Left colon (tissue), 2 donors: ENCODE data around the gene MCTP2. TPM values are rescaled to one million over a fixed set of nuclear protein-coding genes. Genes with fewer than 3 reads are reported as not detected.

Experiments used
- ATAC-seq: fragments of 200-7000 bp; cut with Tn5 transposase; one replicate; pipeline ENCODE4 v1.9.1; 2020; ENCODE audit warnings: mild to moderate bottlenecking, moderate library complexity
- DNase-seq, 2 donors: peaks; one replicate each; pipeline ENCODE4 v3.0.0-alpha.2; 2020
- intact Hi-C, 2 donors: fragments of 100-400 bp; cut with DNase I in 1 of 2; cut with micrococcal nuclease in 1 of 2; formaldehyde crosslinking; loops; one replicate each; pipeline versions ENCODE4 v1.11.2 to v1.14.0; 2022; cut with DNase I, micrococcal nuclease
- total RNA-seq, 2 donors: library from RNA; stranded (reverse); fragmentation: NEBNext Ultra II Directional; extraction: Animal tissue kit (Norgen Biotek cat#: 25700); gene quantifications; one replicate each; pipeline ENCODE4 v1.2.1, GENCODE V29; 2021
- donor health status: DM: no; HTN: no; CAD: no.
- donor health status: DM: yes; HTN: yes; CAD: no.

MCTP2 gene
- total RNA-seq, 2 donors from 2014 or later: 64.8 to 103 TPM

DNA sequence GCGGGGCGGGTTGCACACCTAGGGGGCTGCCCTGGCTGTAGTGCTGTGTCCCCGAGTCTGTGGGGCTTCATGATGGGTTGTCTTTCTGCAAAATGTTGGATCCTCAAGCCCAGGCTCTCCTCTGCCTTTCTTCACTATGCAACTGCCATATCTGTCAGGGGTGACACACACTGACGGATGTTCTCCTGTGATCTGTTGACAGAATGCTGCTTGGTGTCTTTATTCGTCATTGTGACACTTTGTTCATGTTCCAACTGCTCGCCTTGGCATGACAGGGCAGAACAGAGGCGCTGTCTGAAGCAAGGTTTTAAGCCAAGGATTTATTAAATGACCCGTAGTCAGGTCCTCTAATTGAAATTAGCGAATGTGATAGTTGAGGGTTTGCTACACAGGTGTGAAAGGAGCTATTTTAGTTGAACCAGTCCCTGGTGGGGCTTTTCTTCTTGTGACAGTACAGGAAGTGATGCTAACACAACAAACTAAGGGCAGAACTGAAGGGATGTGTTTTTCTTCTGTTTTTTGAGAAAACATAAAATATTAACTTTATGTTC is 173.4 kb downstream of the MCTP2 start:
- DNase-seq (no peak), ATAC-seq (no peak)
- intact Hi-C loops: no loop called here

DNA sequence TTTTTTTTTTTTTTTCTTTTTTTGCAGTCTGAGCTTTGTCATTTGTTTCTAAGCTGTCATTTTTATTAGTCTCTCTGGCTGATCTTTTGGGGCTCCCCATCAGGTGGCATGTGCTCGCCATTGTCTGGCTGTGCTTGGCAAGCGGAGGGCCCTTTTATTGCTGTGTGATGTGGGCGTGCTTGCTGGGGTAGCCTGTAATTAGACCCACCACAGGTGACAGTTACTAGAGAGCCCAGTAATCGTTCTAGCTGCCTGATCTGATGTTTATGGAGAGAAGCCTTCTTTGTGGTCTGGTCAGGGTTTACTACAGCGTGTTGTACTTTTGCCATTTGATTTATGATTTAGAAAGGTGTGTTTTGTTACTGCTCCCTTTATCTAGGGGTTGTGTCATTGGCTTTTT is 179.9 kb downstream of the MCTP2 start:
- ATAC-seq: peak; percentile 21
- intact Hi-C loops: no loop called here

DNA sequence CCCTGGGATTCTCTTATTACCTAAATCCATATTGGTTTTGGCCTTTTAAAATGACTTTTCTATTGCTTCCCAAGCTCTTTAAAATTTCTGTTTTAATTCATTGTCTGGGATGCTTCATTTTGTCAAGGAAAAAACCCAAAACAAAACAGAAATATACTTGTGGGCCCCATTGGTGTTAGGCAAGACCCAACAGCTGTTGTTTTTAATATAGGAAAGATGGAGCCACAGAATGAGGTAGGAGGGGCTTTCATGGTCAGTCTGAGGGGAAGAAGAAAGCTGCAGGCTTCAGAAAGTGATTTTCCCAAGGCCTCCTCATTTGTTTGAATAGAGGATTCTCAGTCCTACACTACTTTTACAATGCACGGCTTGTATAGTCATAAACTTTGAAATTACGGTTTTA is 180.5 kb downstream of the MCTP2 start:
- intact Hi-C loops: no loop called here
- DNase-seq (no peak), ATAC-seq (peak; percentile 48)

More for the DNA sequence above, 179.9 kb downstream of the MCTP2 start:
- DNase-seq: no peak

DNA sequence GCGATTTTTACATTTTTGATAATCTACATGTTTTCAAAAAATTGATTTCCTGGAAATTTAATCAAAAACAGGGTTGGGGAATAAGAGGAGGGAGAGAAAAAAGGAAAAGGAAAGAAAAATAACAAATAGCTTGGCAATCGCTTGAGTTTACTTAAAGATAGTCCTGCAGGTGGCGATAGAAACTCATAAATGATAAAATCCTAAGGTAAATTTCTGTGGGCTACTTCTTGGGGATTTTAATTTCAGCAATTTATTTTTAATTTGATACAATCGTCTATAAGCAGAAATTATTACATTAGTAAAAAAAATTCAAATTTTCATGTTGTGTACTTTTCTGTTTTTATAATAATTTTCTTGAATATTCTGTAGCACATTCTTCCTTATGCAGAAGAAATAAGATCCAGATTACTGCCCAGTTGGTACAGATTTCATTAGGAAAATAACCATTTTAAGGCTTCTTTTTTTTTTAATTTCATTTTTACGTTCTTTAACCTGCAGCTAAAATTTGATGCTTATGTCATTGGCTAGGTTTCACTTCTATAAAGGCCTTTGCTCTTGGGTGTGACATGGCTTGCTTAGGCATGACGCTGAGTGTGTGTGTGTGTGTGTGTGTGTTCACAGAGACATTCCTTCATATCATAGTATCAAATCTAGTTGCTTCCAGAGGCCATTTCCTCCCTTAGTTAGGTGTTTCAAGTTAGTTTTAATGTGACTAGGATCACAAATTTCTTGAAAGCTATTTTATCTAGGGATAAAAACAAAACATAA is 181.8 kb downstream of the MCTP2 start:
- ATAC-seq (peak; percentile 93), DNase-seq (peak; percentile 62 to 64)
- intact Hi-C loops: no loop called here

DNA sequence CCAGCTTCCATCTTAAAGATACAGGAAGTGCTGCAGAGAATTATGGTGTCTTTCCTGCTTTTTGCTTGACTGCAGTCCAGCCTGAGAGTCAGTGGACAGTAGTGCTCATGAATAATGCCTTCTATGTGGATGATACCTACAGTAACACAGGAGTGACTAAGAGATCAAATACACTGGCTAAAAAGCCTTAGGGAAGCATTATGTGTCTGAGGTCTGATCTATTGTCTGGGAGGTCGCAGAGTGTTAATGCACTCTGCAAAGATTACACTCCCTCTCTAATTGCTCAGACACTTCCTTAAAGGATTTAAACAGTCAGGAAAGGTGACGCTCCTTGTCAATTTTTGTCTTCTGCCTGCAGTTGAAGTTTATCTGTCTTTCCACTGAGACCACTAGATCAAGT is 183.6 kb downstream of the MCTP2 start:
- DNase-seq (no peak), ATAC-seq (peak; percentile 26)
- intact Hi-C loops: no loop called here

DNA sequence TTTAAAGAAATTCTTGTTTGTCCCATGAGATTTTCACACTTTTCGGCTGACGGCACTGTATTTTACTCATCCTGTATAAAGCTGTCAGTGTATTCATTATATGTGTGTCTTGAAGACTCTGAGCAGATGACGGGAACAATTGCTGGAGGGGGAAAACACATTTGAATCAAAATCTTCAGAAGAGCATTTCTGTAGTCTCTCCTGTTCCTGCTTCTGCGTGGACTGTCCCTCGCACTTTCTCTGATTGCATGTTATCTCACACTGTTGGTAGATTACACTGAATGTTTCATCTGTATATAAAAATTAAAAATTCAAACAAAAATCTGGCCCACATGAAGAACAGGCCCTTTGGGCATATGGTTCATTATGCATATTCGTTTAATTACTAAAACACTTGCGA is 184.9 kb downstream of the MCTP2 start:
- ATAC-seq: no peak
- DNase-seq: no peak
- intact Hi-C loops: no loop called here

DNA sequence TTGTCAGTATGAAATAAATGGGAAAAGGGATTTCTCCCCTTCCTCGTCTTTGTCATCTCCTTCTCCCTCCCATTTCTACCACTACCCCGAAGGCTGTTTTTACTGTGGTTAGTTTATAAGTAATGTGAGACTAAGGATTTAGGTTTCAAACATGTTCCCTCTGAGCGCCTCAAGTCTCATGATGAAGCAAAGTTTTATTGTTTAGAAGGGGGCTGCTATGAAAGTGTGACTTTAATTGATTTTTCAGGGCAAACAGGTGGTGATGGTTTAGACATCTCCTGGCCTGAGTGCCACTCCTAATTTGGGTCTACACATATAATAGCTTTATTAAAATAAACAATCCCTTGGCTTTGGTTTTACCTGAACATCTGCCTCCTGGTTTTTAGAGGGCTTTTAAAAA is 185.5 kb downstream of the MCTP2 start:
- ATAC-seq (no peak), DNase-seq (no peak)
- intact Hi-C loops: no loop called here

DNA sequence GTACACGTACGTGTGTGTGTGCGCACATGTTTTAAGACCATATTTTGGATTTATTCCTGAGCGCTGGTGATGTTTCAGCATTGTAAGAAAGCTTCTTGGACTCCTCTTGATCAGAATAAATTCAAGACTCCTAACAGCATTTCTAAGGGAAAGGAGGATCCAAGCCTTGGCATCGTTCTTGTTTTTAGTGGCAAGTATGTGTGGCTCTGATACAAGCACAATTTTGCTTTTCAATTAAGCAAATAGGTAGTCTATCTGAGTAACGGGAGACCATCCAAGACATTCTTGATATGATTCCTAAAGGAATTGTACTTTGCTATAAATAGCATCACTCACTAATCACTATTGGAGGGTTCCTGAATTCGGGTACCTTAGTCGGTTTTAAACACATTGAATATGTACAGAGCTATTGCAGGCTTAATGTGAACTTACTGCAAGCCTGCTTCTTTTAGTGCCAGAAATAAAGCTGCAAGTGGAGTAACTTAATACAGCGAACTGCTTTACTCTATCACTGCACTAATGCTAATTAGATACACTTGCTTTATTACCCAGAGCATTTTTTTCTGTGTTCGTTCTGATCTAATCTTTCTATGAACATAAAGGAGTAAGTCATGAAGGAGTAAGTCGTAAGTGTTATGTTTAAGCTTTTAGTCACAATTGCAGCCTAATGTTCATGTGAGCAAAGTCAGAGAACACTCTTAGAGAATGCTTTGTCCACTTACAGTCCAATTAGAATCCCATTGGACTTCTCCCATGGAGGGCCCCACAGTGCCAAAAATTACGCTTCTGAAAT is 186.3 kb downstream of the MCTP2 start:
- ATAC-seq (no peak), DNase-seq (no peak)
- intact Hi-C loops: no loop called here

DNA sequence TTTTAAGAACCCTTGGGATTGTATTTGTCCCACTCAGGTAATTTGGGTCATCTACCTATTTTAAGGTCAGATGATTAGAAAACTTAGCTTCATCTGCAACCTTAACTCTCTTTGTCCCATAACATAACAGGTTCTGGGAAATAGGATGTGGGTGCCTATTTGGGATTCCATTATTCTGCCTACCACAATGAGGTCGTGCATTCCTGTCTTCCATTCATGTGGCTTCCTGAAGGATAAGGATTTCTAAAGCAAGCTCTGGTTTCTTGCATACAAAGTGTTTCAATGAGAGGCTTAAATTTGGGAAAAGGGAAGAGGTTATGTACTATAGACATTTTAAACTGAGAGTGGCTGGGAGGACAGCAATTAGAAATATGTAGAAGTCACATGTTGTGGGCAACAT is 190.3 kb downstream of the MCTP2 start:
- intact Hi-C loops: no loop called here
- ATAC-seq (no peak), DNase-seq (no peak)

DNA sequence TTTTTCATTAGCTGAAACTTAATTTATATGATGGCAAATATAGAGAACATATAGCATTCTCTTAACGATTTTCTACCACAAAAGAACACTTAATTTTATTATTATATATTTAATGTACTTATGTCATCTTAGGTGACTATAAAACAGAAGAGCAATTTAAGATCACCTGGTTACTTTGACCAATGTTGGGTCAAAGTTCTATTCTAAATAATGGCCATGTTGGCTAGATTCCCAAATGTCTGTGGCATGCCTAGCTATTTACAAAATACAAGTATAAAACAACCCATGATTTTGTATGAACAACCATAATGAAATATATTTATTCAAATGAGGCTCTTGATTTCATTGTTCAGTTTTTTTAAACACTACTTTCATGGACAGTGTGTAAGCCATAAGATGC is 200.9 kb downstream of the MCTP2 start:
- DNase-seq: no peak
- ATAC-seq: peak; percentile 65
- intact Hi-C loops: no loop called here

DNA sequence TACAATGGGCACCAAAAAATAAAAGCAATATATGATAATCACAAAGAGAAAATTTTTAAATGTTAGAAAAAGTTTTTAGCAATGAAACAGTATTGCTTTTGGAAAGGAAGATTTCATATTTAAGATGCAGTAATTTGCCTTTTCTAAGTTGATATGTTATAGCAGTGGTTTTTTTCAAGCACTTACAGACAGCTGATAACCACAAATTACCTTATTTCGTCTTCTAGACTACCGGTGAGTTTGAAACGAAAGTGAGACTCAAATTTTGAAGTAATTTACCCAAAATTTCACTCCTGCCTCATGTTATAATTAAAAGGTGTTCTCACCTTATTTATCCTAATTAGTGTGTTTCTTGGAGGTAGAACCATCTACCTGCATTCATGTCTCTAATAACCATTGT is 207.8 kb downstream of the MCTP2 start:
- no peak for ATAC-seq

DNA sequence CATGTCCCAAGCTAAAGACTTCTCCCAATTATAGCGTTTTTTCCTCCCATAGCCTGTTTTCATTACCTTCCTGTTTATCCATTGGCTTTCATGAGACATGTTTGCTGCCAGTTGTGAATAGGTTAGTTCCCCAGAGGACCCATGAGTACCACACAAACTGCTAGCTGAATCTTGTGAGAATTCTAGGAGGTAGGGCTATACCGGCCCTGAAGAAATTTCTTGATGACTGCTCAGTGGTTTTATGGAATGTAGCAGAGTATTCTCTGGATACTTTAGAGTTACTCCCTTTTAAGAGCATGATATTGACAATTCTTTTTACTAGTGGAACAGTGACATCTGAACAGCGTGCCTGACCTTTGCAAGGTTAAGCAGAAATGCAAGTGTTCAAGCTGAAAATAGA is 210.4 kb downstream of the MCTP2 start:
- no peak for ATAC-seq
- DNase-seq: no peak
- intact Hi-C loops: no loop called here

More for the DNA sequence above, 207.8 kb downstream of the MCTP2 start:
- DNase-seq: no peak
- intact Hi-C loops: no loop called here

DNA sequence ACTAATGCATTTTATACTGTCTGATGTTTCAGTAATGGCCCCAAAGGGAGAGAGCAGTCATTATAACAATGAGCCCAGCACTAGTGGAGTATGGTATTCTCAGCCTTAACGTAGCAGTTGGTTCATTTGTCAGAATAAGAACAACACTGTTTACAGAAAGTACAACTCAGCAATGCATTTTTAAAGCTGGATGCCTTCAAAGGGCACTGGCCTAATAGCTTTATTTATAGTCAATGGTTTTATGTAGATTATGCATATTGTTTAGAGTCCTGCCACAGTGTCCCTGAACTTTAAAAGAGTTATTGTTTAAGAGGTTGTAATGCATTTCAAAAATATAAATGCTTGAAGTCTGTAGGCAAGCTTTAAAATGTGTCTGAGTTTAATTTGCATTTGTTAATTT is 211.1 kb downstream of the MCTP2 start:
- no peak for ATAC-seq
- no peak for DNase-seq
- intact Hi-C loops: no loop called here

DNA sequence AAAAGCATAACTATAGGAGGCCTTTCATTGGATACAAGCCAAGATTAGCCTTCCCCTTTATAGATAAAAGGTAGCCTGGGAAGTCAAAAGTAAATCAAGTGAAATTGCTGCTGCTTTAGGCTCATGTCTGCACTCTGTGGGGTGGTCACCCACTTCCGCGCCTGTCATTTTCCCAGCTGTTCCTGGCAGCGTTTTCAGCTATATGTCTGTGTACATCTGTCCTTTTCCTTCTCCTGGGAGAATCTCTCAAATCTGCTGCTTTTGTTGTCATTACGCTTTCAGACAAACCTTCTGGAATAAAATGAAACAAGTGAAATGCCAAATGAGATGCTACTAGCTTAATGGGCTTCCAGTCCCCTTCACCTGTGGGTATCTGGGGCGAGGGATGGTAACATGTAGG is 211.8 kb downstream of the MCTP2 start:
- ATAC-seq (no peak), DNase-seq (no peak)

DNA sequence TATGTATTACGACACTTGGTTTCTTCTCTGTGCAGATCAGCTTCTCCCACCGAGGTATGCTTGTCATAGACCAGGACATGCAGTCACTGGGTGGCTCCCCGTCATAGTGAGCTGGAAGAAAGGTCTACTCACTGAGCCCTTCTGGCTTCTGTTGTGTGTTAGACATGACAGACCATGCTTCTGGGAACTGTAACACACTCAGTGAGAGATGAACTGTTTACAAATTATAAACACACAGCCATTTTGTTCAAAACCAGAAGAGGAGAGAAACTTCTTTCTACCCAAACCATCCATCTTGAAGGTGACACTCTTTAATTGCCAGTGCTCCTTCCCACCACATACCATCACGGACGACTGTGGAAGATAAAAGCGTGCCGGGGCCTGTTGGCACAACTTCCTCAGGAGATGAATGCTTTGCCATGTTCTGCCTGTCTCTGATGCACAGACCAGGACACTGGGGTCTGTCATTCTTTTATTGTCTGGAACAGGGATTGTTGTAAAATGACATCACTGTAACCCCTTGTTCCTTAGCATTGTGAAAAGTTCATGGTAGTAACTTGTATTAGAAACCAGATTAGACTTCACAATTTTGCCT is 214.3 kb downstream of the MCTP2 start:
- ATAC-seq (no peak), DNase-seq (peak in 1 of 2 donors; percentile 36)
- intact Hi-C loops: no loop called here

More for the DNA sequence above, 211.8 kb downstream of the MCTP2 start:
- intact Hi-C loops: no loop called here

DNA sequence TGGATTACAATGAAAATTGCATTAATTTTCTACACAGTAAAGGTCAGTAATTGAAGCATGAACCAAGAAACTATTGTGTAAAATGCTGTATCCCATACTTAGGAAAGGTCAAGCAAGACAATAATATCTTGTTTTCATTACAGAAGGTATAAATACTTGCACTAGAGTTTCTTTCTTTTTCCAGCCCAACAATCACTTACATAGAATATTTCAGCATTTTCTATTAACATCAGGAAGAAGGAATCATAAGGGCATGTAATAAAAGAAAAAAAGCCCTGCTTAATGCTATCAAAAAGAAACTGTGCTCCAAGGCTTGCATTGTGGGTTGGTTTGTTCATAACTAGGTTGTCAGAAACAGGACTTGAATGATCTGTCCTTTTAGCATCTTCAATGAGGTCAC is 215.1 kb downstream of the MCTP2 start:
- DNase-seq (no peak), ATAC-seq (no peak)
- intact Hi-C loops: no loop called here

DNA sequence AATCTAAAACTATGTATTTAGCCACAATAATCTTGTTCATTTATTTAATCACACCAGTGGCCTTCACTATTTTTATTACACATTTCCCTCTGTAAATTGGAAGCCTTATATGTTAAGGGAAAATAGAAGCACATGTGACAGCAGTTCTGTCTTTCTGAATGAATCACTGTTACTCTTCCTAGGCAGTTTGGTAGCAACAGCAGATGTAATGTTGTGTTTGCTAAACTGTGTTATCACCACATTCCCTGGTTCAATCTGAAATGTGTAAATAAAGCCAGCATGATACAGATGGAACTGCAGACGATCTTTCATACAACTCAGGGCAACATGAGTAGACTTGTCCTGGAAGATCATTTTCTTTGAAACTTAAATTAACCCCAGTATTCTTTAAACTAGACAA is 220.1 kb downstream of the MCTP2 start:
- intact Hi-C loops: no loop called here
- DNase-seq (no peak), ATAC-seq (no peak)

DNA sequence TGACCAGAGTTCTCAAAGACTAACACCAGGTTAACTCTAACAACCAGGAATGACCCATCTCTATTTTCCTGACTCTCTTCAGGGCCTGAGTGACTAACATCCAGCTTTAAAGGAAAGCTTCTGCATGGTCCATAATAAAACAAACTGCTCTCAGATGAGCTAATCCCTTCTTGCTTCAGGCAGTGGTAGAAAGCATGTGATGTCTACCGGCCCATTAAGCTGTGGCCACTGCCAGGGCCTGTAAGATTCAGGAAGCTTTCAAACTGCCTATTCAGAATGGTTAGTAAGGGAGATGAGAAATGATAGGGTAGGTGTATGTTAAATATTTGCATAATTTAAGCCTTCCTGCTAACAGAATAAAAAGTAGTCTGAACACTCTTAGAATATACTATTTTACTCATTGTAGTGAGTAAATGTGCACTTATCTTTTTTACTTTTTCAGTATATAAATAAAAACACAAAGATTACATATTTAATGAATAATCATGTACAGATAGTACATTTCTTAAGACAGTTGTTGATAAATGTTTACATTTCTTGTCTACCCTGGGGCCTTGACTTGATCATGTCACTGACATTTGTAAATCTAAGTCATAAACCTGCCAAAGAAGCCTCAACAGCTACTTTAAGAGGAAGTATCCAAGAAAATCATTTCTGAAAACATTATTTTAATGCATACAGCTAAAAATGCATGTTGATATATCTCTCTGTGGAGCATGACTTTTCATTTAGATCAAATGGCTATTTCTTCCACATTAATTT is 222.0 kb downstream of the MCTP2 start:
- intact Hi-C loops: no loop called here
- DNase-seq (no peak), ATAC-seq (peak; percentile 25)

DNA sequence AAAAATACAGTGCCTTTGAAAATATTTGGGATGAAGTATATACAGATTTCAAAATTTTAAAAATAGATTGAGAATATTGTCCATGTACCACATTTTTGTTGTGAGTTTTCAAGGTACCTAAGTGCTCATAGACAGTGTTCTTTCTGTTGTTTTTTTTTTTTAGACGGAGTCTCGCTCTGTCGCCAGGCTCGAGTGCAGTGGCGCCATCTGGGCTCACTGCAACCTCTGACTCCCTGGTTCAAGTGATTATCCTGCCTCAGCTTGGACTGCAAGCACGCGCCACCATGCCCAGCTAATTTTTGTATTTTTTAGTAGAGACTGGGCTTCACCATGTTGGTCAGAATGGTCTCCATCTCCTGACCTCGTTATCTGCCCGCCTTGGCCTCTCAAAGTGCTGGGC is 223.9 kb downstream of the MCTP2 start:
- no peak for ATAC-seq
- intact Hi-C loops: no loop called here
- no peak for DNase-seq
